Ovary (tissue), 3 donors: ENCODE results near the gene ARL6IP4.

ENCODE experiments used
- POLR2A ChIP-seq: fragments of 450-650 bp; IDR thresholded peaks from one replicate; pipeline ENCODE4 v1.6.1; 2017; ENCODE audit warnings: antibody characterized with exemption, mild to moderate bottlenecking, moderate library complexity
- TF ChIP-seq, protein P1 (sequence below), 3 donors: fragments of 450-650 bp in 2 of 3; fragments of 200-600 bp in 1 of 3; IDR thresholded peaks; one replicate each; pipeline versions ENCODE4 v1.5.1 to v1.8.0; 2016 to 2022; ENCODE audit warnings: antibody characterized with exemption in 3 of 3, mild to moderate bottlenecking in 1 of 3
- donor health status: DM: no; HTN: no; CAD: no.

DNA sequence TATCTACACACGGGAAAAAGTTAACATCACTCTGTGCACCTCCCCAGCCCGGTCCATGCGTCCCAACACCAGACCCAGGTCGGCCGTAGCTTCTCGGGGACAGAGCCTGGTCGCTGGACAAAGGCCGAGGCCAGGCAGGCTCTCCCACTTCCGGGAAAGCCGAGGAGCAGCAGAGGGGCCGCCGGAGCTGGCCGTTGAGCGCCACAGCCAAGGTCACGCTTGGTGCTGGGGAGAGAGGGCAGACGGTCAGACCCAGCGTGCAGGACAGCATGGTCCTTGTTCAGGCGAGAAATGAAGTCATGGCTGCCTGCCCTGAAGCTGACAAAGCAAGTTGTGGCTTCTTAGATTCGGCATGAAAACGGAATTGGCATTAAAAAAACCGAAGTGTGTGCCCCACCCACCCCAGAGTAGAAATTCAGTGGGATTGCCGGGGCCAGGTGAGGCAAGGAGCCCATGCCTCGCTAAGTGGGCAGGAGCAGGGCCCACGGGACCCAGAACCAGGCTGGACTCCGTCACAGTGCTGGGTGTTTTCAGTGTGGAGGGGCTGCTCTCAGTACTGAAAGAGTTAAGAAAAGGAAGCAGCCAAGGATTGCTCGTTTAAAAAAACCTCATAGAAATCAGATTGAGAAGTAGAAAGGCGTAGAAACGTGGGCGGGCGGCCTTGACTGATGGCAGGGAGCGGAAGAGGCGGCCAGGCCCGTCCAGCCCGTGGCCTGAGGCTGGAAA, 4.3 kb downstream of the ARL6IP4 start:
- TF ChIP-seq, protein P1, sequence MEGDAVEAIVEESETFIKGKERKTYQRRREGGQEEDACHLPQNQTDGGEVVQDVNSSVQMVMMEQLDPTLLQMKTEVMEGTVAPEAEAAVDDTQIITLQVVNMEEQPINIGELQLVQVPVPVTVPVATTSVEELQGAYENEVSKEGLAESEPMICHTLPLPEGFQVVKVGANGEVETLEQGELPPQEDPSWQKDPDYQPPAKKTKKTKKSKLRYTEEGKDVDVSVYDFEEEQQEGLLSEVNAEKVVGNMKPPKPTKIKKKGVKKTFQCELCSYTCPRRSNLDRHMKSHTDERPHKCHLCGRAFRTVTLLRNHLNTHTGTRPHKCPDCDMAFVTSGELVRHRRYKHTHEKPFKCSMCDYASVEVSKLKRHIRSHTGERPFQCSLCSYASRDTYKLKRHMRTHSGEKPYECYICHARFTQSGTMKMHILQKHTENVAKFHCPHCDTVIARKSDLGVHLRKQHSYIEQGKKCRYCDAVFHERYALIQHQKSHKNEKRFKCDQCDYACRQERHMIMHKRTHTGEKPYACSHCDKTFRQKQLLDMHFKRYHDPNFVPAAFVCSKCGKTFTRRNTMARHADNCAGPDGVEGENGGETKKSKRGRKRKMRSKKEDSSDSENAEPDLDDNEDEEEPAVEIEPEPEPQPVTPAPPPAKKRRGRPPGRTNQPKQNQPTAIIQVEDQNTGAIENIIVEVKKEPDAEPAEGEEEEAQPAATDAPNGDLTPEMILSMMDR (IDR thresholded peaks at IDR 0.05) = no peak
- no peak for TF ChIP-seq POLR2A
